ENCODE measurements around the gene PDXK.
"Not testable (repeated sequence)": the region's sequence is repeated elsewhere in the genome, so short reads cannot be mapped to it uniquely, and the experiment has no call there.

The PDXK gene

DNA sequence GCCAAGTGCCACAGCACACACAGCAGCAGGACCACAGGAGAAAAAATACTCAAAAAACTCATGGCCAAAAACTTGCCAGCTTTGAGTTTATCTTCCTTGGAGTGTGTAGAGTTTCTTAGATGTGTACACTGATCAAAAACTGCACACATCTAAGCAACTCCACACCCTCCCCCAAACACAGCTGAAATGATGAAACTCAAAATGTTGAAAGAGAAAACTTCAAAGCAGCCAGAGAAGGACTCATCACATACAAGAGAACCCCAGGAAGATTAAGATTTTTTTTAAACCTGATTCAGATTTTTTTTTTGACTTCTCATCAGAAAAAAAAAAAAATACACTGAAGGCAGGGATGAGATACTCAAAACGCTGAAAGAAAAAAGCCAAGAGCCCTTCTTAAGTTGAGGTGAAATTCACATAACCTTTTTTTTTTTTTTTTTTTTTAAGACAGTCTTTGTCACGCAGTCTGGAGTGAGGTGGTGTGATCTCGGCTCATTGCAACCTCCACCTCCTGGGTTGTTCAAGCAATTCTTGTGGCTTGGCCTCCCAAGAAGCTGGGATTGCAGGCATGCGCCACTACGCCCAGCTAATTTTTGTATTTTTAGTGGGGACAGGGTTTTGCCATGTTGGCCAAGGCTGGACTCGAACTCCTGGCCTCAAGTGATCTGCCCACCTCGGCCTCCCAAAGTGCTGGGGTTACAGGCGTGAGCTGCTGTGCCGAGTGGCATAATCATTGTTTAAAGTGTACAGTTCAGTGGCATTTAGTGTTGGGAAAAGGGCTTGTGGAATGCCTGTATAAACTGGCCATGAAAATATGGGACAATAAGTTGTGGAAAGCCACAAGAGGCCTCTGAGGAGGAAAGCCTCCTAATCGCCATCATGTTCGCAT is 20.9 kb upstream of the PDXK start:
- DNase-seq: no peak

DNA sequence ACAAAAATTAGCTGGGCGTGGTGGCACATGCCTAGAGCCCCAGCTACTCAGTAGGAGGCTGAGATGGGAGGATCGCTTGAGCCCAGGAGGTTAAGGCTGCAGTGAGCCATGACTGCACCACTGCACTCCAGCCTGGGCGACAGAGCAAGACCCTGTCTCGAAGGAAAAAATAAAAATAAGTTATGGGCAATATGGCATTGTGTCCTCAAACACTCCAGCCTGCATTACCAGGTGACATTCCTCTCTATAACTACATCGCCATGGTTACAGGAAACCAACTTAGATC is 19.5 kb upstream of the PDXK start:
- not testable (repeated sequence) for DNase-seq

DNA sequence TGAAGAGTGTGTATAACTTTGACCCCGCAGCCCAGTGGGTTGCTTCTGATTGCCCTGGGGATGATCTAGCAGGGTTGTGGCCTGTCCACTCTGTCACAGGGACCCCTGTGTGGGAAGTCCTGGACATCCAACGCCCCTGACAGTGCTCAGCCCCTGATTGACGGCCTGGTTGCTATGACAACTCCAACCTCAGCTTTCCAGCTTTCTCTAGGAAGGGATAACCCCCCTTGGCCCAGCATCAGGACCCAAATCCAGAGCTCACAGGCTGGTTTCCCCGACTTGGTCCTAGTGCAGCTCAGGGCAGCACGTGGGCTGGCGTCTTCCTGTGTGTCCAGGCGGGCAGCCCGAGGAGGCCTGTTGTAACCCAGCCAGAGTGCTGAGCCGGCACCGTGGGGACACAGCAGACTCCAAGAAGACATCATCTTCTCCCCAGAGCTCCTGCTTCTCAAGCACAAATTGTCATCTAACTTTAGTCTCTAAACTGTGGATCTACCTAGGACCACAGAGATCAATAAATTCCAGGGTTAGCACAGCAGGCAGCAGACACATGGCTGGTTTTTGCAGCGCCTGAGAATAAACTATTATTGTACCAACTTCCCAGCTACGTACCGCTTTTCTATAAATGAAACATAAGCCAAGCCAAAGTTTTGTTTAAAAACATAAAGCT is 18.9 kb upstream of the PDXK start:
- no peak for DNase-seq

DNA sequence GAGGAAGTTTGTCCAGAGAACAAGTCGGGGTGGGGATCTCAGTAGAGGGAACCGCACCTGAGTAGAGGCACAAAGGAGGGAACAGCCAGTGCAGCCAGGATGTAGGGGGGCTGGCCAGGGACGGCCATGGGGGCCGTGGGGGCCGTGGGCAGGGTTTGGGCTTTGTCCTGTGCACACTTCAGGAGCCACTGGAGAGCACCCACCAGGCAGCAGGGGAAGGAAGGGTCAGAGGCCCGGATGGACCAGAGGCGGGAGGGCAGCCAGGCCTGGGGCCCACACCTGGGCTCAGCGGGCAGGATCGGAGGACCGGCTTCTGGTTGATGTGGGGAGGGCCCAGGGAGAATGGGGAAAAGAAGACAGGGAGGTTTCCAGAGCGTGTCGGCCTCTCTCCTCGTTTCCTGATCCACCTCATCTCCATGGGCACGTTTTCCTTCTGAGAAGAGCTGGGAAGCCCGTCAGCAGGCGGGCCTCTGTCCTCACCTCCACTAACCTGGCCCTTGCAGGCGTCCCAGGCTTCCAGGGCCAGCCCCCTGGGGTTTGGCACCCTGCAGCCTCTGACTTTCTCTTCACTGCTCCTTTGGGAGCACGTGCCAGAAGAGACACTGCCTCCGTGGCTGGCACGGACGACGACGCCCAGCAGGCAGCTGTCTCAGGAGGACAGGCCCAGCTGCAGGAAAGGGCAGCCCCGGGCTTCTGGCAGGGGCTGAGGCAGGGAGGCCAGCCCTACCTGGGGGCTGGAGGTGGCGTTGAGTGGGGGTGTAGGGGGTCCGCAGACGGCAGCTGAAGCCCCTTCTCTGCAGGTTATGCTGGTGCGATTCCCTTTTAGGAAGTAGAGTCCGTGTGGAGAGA is 16.8 kb upstream of the PDXK start:
- DNase-seq: peak; percentile 30

DNA sequence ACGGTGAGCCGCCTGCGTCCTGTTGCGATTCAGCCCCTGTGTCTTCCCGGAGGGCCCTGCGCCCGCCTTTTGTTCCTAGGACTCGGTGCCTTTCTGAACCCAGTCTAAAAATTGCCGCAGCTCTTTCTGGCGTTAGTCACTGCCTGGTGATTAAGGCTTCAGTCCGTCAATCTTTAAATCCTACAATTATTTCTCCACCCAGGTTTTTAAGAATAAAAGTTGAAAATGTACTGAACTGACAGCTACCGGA is 16.2 kb upstream of the PDXK start:
- no peak for DNase-seq

DNA sequence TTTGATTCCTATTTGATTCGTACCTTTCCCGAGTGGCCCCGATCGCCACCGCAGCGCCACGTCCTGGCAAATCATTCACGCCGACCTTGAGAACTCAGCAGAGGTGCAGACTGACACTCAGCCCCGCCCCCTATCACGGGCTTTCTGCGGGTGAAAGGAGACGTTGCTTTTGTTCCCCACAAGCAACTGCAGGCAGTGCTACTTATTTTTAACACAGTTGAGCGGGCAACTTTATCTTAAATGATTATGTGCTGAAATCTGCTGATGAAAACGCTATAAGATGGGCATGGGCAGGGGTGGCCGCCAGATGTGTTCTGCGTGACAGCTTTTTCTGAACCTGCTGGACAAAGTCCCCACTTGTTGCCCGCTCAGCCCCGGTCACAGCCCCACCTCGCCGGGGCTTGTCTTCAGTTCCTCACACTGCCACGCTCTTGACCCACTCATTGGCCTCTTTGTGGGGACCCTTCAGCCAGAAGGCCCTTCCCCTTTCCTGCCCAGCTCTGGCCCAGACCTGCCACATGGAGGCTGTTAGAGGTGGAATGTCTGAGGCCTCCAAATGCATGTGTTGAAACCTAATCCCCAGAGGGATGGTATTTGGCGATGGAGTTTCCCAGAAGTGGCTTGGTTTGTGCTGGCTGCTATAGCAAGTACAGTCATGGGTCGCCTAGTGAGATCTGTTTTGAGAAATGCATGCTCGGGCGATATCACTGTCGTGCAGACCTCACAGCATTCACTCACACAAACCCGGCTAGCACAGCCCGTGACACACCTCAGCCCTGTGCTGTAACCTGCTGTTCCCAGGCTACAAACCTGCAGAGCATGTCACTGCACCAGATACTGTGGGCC is 15.7 kb upstream of the PDXK start:
- peak; percentile 38 for DNase-seq

DNA sequence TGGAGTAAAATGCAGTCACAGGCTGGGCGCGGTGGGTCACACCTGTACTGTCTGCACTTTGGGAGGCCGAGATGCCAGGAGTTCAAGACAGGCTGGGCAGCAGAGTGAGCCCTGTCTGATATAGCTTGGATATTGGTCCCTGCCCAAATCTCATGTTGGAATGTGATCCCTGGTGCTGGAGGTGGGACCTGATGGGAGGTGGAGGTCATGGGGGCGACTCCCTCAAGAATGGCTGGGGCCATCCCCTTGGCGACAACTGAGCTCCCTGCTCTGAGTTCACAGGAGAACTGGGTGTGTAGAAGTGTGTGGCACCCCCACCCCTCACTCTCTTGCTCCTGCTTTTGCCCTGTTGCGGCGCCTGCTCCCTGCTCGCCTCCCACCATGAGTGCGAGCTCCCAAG is 11.5 kb upstream of the PDXK start:
- DNase-seq: no peak

DNA sequence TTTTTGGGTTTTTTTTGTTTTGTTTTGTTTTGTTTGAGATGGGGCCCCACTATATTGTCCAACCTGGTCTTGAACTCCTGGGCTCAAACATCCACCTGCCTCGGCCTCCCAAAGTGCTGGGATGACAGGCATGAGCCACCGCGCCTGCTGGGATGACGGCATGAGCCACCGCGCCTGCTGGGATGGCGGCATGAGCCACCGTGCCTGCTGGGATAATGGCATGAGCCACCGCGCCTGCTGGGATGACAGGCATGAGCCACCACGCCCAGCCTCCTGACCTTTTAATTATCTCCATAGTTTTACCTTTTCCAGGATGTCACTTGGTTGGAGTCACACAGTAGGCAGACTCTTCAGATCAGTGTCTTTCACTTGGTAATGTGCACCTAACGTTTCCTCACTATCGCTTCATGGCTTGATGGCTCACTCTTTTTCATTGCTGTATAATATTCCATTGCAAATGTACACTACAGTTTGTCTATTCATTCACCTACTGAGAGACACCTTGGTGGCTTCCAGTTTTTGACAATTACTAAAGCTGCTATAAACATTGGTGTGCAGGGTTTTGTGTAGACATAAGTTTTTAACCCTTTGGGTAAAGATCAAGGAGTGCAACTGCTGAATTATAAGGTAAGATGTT is 10.1 kb upstream of the PDXK start:
- DNase-seq: peak; percentile 93

DNA sequence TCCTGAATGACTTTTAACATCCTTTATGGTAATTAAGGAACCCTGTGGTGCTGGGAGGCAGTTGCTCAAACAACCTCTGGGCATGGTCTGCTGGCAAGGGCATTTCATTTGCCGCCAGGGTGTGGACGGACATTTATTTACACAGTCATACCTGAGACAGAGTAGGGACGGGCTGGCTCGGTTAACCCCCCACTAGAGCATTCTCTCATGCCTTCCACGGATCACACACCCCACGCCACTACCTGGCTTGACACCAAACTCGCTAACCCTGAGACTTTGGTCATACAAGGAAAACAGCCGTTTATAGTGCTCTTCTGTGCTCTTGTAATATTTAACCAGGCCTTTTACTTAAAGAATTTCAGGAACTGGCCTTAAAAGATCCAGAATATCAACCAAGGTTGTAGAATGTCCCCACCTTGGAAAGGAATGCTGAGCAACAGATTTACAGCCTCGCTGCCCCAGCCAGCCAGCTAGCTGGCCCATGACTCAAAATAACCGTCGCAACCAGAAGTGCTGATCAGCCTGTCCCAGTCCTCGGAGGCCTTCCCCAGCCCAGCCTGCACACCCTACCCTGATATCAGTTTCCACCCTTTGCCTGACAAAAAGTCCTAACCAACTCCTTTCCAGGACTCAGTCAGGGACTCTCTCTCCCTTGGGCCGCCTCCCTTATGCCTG is 6.5 kb upstream of the PDXK start:
- peak; percentile 98 for DNase-seq

DNA sequence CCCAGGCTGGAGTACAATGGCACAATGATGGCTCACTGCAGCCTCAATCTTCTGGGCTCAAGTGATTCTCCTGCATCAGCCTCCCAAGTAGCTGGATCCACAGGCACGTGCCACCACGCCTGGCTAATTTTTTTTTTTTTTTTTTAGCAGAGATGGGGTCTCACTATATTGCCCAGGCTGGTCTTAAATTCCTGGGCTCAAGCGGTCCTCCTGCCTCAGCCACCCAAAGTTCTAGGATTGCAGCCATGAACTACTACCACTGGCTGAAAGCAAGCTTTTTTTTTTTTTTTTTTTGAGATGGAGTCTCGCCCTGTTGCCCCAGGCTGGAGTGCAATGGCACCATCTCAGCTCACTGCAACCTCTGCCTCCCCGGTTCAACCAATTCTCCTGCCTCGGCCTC is 5.8 kb upstream of the PDXK start:
- not testable (repeated sequence) for DNase-seq

DNA sequence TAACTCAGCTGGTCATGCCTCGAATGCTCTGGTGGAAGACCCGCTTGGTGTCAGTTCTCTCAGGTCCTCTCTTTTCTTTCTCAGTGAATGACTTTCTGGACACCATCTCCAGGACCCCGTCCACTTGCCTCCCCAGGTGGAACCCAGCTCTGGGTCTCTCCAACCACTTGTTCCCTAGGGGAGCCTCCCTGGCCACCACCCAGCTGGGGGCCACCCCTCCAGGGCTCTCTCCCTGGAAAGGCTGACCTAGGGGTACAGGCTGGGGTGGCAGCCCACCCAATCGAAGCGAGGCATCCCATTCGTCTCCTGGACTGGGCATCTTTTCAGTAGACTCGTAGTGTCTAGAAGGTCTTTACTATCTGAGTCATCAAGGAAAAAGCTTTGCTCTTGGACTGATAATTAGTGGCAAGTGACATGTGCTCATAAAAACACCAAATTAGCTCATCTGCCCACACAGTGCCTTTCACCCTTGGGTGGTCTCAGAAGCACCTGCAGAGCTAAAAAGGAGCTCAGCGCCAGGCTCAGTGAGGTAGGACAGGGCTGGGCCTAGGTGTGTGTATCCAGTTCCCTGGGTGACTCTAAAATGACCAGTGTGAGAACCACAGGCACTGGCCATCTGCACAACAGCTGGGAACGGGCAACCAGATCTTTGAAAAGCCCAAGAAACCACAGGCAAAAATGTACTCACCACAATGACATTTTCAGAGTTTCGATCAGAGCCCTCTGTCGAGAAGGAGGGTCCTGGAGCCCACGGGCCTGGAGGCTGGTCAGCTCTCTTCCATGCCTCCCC is 2.4 kb upstream of the PDXK start:
- DNase-seq: no peak

DNA sequence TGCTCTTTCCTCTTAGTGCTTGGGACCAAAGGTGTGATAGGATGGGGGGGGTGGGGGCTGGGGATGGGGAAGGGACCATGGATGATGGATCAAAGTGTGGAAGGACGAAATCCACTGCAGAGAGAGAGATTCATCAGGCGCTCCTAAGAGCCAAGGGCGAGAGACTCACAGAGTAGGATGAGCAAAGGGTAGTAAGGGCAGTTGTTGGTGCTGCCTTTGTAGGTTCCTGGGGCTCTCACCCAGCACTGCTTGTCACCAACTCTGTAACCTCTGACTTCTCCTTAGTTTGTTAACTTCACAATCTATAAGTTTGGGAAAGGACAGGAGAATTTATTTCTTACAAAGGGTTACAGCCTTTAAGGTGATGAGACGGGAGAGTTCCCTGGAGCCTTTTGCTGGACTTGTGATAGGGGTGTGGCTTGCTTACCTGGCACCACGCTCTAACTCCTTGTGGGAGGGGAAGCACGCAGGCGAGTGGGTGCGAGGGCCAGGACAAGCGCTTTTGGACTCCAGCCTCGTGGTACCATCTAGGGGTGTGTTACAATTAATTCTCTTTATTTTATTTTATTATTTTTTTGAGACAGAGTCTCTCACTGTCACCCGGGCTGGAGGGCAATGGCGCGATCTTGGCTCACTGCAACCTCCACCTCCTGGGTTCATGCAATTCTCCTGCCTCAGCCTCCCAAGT is 1.6 kb upstream of the PDXK start:
- DNase-seq: no peak

DNA sequence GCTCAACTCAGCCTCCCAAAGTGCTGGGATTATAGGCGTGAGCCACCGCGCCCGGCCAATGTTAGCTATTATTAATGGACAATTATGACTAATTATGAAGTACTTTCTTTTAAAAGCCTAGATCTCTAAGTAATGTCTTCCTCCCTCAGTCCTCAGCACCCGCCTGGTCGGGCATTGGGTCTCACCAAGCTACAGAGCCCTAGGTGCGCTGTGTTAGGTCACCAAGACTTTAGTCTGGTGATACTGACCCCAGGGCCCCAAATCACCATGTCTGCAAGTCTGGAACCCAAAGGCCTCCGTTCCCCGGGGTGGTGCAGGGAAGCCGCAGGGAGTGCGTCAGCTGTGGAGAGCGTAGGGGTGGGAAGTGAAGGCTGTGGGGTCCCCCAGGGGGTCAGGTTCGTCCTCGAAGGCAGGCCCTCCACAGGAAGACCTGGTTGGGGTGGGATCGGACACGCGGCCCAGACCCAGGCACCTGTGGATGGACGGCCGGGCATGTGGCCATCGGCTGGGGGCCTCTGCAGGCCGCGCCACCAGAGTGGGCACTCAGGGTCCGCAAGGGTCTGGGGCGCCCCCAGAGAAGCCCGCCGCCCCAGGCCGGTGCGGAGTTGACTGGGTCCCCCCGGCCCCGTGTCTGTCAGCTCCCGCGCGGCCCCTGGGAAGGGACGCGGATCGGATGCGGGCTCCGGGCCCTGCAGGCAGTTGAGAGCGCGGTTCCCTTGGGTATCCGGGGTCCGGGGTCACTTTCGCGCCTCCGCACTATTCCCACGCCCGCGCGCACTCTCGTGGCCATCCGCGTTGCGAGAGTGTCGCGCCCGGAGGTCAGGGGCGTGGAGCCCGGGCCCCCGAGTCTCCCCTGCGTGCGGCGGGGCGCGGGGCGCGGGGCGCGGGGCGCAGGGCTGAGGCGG is 710 bp upstream of the PDXK start:
- no peak for DNase-seq

DNA sequence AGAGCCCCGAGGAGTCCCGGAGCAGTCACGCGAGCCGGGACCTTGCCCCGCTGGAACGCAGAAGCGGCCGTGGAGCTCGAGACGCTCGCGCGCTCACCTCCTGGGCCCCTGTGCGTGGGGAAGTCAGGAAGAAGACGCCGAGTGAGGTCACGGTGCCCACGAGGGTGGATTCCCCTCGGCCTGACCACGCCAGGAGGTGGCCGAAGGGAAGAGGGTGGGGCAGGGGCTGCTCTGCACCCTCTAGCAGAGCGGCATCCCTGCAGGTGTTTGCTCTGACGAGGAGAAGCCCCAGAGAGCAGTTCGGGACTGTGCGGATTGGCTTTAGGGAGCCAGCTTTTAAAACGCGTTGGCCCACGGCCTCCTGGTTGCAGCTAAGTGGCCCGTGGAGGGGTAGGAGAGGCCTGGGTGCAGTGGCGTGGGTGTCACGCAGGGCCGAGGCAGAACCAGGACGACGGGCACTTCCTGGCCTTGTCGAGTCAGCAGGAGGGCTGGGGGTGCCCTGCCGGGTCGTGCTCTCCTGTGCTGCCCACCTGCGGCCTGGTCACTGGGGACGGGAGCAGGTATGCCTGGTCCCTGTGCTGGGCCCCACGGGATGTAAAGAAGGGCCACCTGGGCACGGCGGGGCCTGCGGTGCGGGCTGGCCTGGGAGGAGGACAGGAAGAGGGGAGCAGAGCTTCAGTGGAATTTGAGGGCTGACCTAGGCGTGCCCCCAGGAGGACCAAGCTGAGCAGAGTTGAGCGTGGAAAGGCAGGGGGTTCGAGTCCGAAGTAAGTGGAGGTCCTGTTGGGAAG is 1.0 kb downstream of the PDXK start:
- DNase-seq: peak; percentile 69

DNA sequence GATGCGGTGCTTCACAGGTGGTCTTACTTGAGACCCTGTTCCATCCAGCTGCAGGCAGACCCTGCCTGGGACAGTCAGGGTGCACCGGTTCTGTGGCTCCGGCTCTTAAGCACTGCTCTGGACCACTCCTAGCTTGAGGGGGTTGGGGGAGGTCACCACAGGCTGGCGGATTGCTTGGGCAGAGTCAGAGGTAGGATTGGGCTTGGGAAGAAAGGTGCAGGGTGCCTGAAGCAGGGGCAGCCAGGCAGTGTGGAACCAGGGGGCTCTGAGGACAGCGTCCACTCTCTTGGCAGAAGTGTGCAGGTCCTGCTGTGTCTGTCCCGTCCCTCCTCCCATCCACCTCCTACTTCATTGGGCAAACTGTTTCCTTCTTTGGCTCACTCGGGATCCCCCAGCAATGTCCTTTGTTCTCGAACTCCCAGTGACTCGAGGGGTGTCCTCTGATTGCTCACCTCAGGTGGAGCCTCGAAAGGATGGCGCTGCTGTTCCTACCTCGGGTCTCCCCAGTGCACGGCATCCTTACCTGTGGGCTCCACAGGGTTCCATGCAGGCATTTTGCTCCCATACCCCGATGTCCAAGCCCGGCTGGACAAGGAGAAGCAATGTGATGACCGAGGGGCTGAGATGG is 1.7 kb downstream of the PDXK start:
- no peak for DNase-seq

DNA sequence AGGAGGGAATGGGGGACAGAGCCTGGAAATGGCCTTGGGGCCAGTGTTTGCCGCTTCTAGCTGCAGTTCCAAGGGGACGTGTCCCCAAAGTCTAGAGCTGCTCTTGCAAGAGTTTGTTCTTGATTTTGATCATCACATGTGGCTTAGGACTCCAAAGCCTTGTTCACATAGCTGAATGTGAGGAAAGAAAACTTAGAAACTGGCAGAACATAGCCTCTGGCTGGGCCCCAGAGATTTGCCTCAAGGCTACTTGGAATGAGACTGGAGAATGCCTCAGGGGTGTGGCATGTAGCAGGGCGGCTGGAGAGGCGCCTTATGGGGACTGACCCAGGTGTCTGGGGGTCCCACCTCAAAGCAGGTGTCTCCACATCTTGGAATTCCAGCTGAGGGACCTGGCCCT is 2.3 kb downstream of the PDXK start:
- no peak for DNase-seq

DNA sequence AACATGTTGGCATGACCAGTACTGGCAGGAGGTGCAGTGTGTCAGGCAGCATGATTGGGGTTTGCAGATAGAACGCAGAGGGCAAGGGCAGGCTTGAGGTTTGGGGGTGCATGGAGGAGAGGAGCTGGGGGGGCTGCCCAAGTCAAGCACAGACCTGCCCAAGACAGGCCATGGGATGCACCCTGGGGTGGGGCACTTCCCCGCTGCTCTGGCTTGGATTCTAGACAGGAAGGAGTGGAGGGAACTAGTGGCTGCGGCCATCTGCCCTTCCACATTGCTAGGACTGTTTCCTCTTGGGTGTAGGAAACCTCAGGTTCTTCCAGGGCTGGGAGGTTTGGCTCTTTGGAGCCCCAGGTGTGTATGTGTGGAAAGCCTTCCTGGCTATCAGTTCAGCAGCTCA is 3.0 kb downstream of the PDXK start:
- DNase-seq: no peak

DNA sequence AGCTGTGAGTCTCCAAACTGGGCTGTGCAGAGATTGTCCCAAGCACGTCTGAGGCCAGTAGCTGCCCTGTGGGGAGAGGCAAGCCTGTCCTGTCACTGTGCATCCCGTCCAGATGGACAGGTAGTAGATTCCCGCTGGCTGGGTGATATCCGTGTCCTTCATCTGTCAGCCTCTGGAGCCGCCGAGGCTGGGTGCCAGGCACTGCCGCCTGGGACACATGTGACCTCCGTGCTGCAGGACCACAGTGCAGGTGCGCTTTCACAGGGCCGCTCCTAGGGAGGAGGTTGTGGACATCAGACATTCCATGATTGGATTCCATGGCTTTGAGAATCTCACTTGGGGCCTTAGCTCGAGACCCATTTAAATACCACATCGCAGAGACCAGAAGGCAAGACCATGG is 4.7 kb downstream of the PDXK start:
- no peak for DNase-seq

All from NCI-H69 (cell line).